Right ventricle myocardium superior (tissue), 1 donor: ENCODE results near the gene KIF12. TPM values are rescaled to one million over a fixed set of nuclear protein-coding genes. Genes with fewer than 3 reads are reported as not detected.

ENCODE experiments used
- ATAC-seq: fragments of 200-7000 bp; cut with Tn5 transposase; one replicate; pipeline ENCODE4 v1.9.1; 2020; ENCODE audit warnings: mild to moderate bottlenecking; ENCODE audit not compliant: poor library complexity
- DNase-seq: peaks from one replicate; pipeline ENCODE4 v3.0.0-alpha.2; 2020
- intact Hi-C: fragments of 100-400 bp; cut with DNase I; formaldehyde crosslinking; loops from one replicate; pipeline ENCODE4 v1.11.2; 2022
- total RNA-seq: library from RNA; stranded (reverse); fragmentation: NEBNext Ultra II Directional; extraction: Animal tissue kit (Norgen Biotek cat#: 25700); gene quantifications from one replicate; pipeline ENCODE4 v1.2.1, GENCODE V29; 2021
- donor health status: DM: no; HTN: yes; CAD: no; lungs with severe emphysema.

The KIF12 gene
- total RNA-seq, 1 donor from 2014 or later: not detected

DNA sequence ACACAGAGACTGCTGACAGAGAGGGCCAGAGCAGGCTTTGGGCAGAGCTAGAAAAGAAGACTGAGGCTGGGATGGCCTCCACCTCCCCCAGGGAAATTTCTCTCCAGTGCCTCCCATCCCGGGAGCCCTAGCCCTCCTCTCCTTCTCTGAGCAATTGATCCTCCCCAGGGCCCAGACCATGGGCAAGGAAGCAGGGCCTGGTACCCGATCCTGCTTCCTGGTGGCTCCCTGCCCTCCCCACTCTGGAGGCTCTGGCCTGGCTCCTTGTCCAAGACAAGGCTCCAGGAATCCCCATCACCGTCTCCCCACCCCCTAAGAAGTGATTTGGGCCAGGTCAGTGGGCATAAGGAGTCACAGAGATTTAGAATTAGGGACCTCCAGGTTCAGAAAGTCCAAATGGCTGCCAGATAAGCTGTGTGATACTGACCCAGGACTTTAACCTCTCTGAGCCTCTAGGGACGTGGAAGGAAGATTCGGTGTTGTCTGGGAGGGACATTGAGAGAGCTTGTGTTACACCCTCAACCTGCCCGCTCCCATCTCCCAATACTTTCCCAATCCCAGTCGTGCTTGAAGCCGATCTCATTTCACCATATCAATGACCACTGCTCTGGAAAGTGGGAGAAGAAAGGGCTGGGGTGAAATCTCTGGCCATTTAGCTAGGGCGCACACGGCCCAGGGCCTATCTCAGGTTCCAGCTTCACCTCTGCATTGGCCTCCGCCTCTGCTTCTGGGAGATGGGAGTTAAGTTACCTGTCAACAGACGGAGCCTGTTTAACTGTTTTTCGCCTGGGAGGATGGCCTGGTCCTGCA, 25.8 kb upstream of the KIF12 start:
- DNase-seq: no peak
- intact Hi-C loops: no loop called here
- no peak for ATAC-seq

GRCh38 chr9:114124138-114124537, 25.0 kb upstream of the KIF12 start:
- DNase-seq (no peak), ATAC-seq (peak; percentile 61)
- intact Hi-C loops: no loop called here

- intact Hi-C loops: no loop called here
Observed at GRCh38 chr9:114123031-114123977, 24.2 kb upstream of the KIF12 start.

GRCh38 chr9:114122136-114123027, 23.3 kb upstream of the KIF12 start:
- ATAC-seq (no peak), DNase-seq (no peak)
- intact Hi-C loops: no loop called here

More at GRCh38 chr9:114123031-114123977, 24.2 kb upstream of the KIF12 start:
- ATAC-seq (no peak), DNase-seq (no peak)

- DNase-seq (no peak), ATAC-seq (no peak)
- intact Hi-C loops: no loop called here
Observed at GRCh38 chr9:114121227-114122135, 22.4 kb upstream of the KIF12 start.

DNA sequence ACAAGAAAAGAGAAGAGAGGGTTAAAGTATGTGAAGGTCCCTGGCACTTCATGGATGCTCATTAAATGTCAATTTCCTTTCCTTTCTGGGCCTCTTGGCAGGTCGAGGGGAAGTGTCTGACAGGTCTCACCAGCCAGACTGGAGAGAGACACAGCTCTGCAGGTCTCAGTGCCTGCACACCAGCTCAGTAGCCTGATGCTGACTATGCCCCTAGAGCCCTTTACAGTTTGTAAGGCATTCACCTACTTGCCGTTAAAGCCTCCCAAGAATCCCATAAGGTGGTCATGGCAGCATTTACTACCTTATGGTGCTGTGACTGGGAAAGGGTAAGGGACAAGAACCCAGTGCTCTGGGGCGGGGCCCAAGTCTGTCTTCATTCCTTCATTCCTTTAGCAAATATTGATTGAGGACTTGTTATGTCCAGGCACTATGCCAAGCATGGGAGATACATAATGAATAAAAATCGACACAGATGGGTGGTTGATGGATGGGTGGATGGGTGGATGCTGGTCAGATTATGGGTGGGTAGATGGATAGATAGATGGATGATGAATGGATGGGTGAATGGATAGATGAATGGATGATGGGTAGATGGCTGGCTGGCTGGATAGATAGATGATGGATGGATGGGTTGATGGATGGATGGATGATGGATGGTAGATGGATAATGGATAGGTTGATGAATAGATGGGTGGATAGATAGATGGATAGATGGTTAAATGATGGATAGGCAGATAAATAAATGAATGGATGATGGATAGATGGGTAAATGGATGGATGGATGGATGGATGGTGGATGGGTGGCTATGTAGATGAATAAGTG, 21.3 kb upstream of the KIF12 start:
- intact Hi-C loops: no loop called here
- no peak for DNase-seq

DNA sequence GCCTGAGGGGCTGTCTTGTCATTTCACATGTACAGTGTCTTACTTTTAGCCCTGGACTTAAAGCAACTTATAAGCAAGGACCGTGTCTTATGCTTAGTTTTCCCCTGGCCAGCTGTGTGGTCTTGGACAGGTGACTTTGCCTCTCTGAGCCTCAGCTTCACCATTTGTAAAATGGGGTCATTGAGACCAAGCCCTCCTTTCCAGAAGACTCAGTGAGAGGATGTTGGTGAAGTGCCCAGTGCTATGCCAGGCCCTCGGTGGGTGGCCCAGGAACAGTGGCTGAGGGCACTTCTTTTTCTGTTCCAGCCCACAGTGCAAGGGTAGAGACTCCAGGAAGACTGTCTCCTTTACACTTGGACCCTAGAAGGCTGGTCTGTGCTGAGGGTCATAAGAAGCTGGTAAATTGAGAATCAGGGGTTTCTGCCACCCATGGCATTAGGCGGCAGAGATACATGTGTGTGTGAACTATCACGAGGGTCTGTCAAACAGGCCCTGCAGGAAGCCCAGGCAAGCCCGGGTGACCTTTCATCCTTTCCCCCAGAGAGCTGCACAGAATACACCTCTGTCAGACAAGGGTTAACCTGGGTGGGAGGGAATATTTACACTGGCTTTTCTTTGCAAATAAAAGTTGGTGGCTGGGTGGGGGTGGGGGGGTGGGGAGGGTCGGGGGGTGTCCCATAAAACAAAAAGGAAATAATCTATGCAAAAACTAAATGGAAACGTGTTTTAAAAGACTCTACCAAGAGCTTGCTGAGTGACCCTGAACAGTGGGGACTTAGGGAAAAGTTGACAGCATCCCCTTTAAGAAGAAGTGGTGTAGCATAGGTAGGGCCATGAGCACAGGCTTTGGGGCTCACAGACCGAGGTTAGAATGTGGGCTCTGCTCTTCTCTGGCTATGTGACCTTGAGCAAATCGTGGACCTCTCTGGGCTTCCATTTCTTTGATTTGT, 20.4 kb upstream of the KIF12 start:
- DNase-seq: no peak
- intact Hi-C loops: no loop called here
- no peak for ATAC-seq

More for the DNA sequence above, 21.3 kb upstream of the KIF12 start:
- ATAC-seq: no peak

DNA sequence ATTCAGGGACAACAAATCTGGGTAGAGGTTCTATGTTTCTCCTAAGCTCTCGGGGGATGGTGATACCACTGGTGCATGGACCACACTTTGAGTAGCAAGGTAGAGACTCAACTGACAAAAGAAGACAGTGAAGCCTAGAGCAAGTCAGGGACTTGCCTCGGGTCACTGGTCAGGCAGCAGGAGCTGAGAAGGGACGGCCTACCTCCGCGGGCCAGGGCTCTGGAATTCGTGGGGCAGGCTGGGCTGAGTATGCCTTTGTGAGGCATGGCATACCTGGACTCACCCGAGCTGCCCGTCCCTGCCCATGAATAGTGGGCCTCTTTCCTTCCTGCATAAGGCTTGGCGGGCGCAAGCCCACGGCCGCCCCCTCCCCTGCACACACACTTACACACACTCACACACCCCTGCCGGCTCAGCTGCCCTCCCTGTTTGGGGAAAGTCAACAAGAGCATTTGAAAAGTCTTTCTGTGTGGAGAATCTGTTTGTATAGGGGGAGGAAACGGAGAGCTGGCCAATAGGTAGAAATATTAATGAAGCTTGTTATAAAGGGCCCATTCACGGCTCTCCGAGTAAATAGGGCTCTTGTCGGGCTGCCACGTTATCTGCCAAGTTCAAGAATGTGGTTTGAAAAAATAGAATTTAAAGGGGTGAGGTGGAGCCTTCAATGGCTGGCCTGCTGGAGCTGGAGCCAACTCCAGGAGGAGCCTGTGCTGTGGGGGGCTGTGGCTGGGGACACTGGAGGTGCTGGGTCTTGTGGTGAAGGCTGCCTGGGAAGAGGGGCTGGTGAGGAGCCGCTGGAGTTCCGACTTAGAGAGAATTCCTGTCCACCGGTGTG, 19.1 kb upstream of the KIF12 start:
- DNase-seq: no peak
- intact Hi-C loops: no loop called here
- no peak for ATAC-seq

DNA sequence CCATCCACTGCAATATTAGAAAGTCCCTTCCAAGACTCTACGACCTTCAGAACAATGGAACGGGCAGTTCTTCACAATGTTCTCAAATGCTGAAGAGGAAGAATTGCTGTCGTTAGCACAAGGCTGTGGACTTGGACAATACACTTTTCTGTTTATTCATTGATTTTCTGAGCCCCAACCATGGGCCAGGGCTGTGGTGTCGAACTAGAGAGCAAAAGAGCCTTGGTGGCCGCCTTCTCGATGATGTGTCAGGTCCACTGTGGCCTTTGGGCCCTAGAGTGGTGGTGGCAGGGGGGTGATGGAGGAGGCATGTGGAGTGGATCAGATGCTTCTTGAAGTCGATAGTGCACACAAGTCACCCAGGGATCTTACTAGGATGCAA, 18.5 kb upstream of the KIF12 start:
- ATAC-seq (no peak), DNase-seq (no peak)
- intact Hi-C loops: no loop called here

GRCh38 chr9:114116126-114116747, 17.1 kb upstream of the KIF12 start:
- intact Hi-C loops: no loop called here
- DNase-seq (peak; percentile 61), ATAC-seq (peak; percentile 35)

DNA sequence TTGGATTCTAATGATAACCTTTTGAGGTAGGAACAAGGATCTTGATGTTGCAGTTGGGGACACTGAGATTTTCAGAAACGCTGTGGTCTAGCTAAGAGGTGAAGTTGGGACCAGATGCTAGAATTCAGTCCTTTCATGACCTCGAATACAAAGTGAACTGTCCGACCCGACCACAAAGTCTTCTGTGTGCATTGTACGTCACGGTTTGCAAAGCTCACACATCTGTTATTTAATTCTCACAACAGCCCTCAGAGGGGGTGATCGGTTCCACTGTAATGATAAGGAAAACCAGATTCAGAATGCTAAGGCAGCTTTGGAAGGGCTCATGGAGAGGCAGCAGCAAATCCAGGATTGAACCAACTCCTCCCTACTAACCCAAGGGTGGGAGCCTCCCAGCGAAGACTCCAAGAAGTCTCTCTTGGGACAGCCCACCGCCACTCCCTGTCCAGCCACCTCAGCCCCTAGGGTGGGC, 16.6 kb upstream of the KIF12 start:
- intact Hi-C loops: no loop called here
- ATAC-seq: peak; percentile 6
- DNase-seq: no peak

- no peak for DNase-seq
- intact Hi-C loops: loop anchor here (5.0 kb wide), 2 partner anchors 33 to 158 kb away; no protein-coding TSS in a partner anchor
- ATAC-seq: no peak
Observed at GRCh38 chr9:114114364-114114763, 15.3 kb upstream of the KIF12 start.

GRCh38 chr9:114112778-114113584, 13.9 kb upstream of the KIF12 start:
- DNase-seq (peak; percentile 93), ATAC-seq (peak; percentile 85)
- intact Hi-C loops: loop anchor here (5.0 kb wide), 2 partner anchors 34 to 159 kb away; no protein-coding TSS in a partner anchor
